22Rv1 (cell line): ENCODE results near the gene LTBP1.

Source experiments
- CTCF ChIP-seq: fragments of 450-650 bp; IDR thresholded peaks from 2 replicates; pipeline ENCODE4 v1.5.1; 2017; ENCODE audit warnings: mild to moderate bottlenecking
- ZFX ChIP-seq: fragments of 450-650 bp; IDR thresholded peaks from 2 replicates; pipeline ENCODE4 v1.6.1; 2017; ENCODE audit warnings: antibody characterized with exemption, borderline replicate concordance

- no peak for TF ChIP-seq CTCF
- TF ChIP-seq ZFX, result no peak
These were observed 7.8 kb upstream of the LTBP1 start for GRCh38 chr2:32938934-32939333.
